VCaP (cell line): Measurements from ENCODE around the gene SLX4.

Experiments used
- H3K27ac ChIP-seq: fragments of 450-650 bp; 2 replicates; pipeline ENCODE4 v1.5.1; 2017
- TF ChIP-seq, protein P1 (sequence below): fragments of 450-650 bp; conservative IDR thresholded peaks from 2 replicates; pipeline ENCODE4 v1.5.1; 2017; ENCODE audit warnings: mild to moderate bottlenecking, moderate library complexity

SLX4 gene

DNA sequence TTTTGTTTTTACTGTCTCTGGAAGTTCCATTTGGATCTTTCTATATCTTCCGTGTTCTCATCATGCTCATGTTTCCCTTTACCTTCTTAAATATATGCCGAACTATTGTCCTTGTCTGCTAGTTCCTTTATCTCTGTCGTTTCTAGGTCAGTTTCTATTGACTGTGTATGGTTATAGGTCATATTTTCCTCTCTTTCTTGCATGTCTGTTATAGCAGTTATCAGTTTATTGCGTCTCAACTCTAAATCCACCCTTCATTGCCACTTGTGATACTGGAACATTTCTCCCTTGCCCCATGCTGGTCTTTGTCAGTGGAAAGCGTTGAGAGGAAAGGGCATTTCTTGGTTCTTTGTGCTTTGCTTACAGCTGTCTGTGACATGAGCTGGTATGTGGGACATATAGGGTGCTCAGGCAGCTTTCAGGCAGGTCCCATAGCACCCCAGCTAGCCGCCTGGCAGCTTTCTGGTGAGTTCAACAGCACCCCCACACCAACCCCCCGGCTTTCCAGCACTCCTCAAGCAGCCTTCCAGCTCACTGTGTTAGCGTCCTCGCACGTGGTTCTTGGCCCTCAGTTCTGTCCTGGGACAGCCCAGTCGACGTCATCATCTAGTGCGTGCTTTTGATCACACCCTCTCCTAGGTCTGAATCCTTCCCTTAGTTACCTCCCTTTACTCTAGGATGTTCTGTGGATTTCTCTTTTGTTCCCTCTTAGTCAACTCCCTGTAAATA, 27.7 kb upstream of the SLX4 start:
- H3K27ac ChIP-seq = no peak overlapping the region
- TF ChIP-seq, protein P1, sequence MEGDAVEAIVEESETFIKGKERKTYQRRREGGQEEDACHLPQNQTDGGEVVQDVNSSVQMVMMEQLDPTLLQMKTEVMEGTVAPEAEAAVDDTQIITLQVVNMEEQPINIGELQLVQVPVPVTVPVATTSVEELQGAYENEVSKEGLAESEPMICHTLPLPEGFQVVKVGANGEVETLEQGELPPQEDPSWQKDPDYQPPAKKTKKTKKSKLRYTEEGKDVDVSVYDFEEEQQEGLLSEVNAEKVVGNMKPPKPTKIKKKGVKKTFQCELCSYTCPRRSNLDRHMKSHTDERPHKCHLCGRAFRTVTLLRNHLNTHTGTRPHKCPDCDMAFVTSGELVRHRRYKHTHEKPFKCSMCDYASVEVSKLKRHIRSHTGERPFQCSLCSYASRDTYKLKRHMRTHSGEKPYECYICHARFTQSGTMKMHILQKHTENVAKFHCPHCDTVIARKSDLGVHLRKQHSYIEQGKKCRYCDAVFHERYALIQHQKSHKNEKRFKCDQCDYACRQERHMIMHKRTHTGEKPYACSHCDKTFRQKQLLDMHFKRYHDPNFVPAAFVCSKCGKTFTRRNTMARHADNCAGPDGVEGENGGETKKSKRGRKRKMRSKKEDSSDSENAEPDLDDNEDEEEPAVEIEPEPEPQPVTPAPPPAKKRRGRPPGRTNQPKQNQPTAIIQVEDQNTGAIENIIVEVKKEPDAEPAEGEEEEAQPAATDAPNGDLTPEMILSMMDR = no peak

GRCh38 chr16:3637371-3637923, 26.0 kb upstream of the SLX4 start:
- TF ChIP-seq, protein P1 = no peak
- peak overlapping the region; percentile 47 for H3K27ac ChIP-seq

- no peak overlapping the region for H3K27ac ChIP-seq
- TF ChIP-seq, protein P1 = 0 out of 2 replicates have a peak, but pooled peaks have one; percentile 13
These were observed 14.7 kb upstream of the SLX4 start for GRCh38 chr16:3625911-3626732.

DNA sequence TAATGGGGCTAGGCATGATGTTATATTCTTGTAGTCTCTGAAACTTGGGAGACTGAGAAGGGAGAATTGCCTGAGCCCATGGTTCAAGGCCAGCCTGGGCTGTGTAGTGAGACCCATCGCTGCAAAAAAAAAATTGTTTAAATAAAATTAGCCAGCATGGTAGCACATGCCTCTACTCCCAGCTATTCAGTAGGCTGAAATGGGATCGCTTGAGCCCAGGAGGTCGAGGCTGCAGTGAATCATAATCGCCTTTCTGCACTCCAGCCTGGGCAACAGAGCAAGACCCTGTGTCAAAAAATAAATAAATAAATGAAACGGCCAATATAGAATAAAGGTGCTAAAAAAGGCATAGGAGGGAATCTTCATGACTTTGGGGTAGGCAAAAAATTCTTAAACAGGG, 13.9 kb upstream of the SLX4 start:
- TF ChIP-seq, protein P1 = no peak
- no peak overlapping the region for H3K27ac ChIP-seq

- H3K27ac ChIP-seq = no peak overlapping the region
- TF ChIP-seq, protein P1 = no peak
These were observed 12.2 kb upstream of the SLX4 start for GRCh38 chr16:3623642-3624041.

GRCh38 chr16:3618769-3619141, 7.3 kb upstream of the SLX4 start:
- H3K27ac ChIP-seq = no peak overlapping the region
- TF ChIP-seq, protein P1 = no peak
